Activated B cell treated with CpG ODN at 0.5 μM for 24 hours (primary cell): ENCODE results near the gene MRPL46. TPM values are rescaled to one million over a fixed set of nuclear protein-coding genes. Genes with fewer than 3 reads are reported as not detected.
"Not testable (repeated sequence)": the region's sequence is repeated elsewhere in the genome, so short reads cannot be mapped to it uniquely, and the experiment has no call there.

ENCODE experiments used
- ATAC-seq: fragments of 200-7000 bp; cut with Tn5 transposase; one replicate; pipeline ENCODE4 v1.10.0; 2021; ENCODE audit warnings: low read depth, mild to moderate bottlenecking, moderate library complexity
- CTCF ChIA-PET: fragments of 350-600 bp; sonication (Branson Sonifier 250); formaldehyde crosslinking; loops from one replicate; lab custom pipeline; 2021; ENCODE audit warnings: antibody characterized with exemption; lab: Charles Lee
- POLR2A ChIA-PET: fragments of 350-600 bp; sonication (Branson Sonifier 250); formaldehyde crosslinking; loops from one replicate; lab custom pipeline; 2021; ENCODE audit warnings: antibody characterized with exemption; lab: Charles Lee
- DNase-seq: peaks from one replicate; pipeline ENCODE4 v3.0.0; 2022
- H3K27ac Mint-ChIP-seq: one replicate; pipeline ENCODE4 v1.8.0; 2020; ENCODE audit warnings: mixed read lengths
- H3K27me3 Mint-ChIP-seq: one replicate; pipeline ENCODE4 v1.8.0; 2021; ENCODE audit warnings: mixed read lengths
- H3K36me3 Mint-ChIP-seq: one replicate; pipeline ENCODE4 v1.8.0; 2021; ENCODE audit warnings: low read depth, mixed read lengths
- H3K4me1 Mint-ChIP-seq: one replicate; pipeline ENCODE4 v1.8.0; 2021; ENCODE audit warnings: mixed read lengths
- H3K4me3 Mint-ChIP-seq: one replicate; pipeline ENCODE4 v1.8.0; 2020; ENCODE audit warnings: mild to moderate bottlenecking, mixed read lengths
- H3K9me3 Mint-ChIP-seq: one replicate; pipeline ENCODE4 v1.8.0; 2020; ENCODE audit warnings: mixed read lengths
- CTCF ChIP-seq: fragments of 200-600 bp; IDR thresholded peaks from one replicate; pipeline ENCODE4 v1.8.0; 2022; ENCODE audit warnings: antibody characterized with exemption, mild to moderate bottlenecking
- intact Hi-C: fragments of 100-400 bp; cut with micrococcal nuclease; formaldehyde crosslinking; loops from one replicate; pipeline ENCODE4 v1.15.1; 2024
- total RNA-seq: library from RNA; stranded (reverse); gene quantifications from 2 replicates; pipeline ENCODE4 v1.2.3, GENCODE V29; 2022

Gene MRPL46
- total RNA-seq, 1 donor from 2014 or later: 31.2 TPM

- intact Hi-C loops: no loop called here
- CTCF ChIA-PET: no interaction called here
- H3K36me3 Mint-ChIP-seq: peaks cover 3% of the 10 kb centered on the region
- no peak for ATAC-seq
- no peak overlapping the region for H3K27ac Mint-ChIP-seq
- no peaks in the 10 kb centered on the region for H3K4me1 Mint-ChIP-seq
- no peak for TF ChIP-seq CTCF
- H3K9me3 Mint-ChIP-seq: peaks cover 14% of the 10 kb centered on the region
- no peak for DNase-seq
- POLR2A ChIA-PET: no interaction called here
- H3K4me3 Mint-ChIP-seq: no peak overlapping the region
- peaks cover 18% of the 10 kb centered on the region for H3K27me3 Mint-ChIP-seq
These were observed 19.4 kb downstream of the MRPL46 start for GRCh38 chr15:88447741-88448140.

- ATAC-seq: no peak
- H3K27ac Mint-ChIP-seq: no peak overlapping the region
- no peak for DNase-seq
- peaks cover 21% of the 10 kb centered on the region for H3K27me3 Mint-ChIP-seq
- no peaks in the 10 kb centered on the region for H3K4me1 Mint-ChIP-seq
- peaks cover 3% of the 10 kb centered on the region for H3K36me3 Mint-ChIP-seq
- intact Hi-C loops: no loop called here
- CTCF ChIA-PET: no interaction called here
- no peak for TF ChIP-seq CTCF
- peaks cover 14% of the 10 kb centered on the region for H3K9me3 Mint-ChIP-seq
- POLR2A ChIA-PET: no interaction called here
- no peak overlapping the region for H3K4me3 Mint-ChIP-seq
These were observed 20.0 kb downstream of the MRPL46 start for GRCh38 chr15:88447206-88447605.

- intact Hi-C loops: no loop called here
- DNase-seq (no peak), ATAC-seq (no peak)
- ChIA-PET POLR2A (no interaction called here), CTCF (no interaction called here)
- TF ChIP-seq CTCF: no peak
- H3K36me3 Mint-ChIP-seq: peaks cover 3% of the 10 kb centered on the region
- H3K27me3 Mint-ChIP-seq: peaks cover 44% of the 10 kb centered on the region
- H3K4me3 Mint-ChIP-seq: no peak overlapping the region
- H3K27ac Mint-ChIP-seq: no peak overlapping the region
- H3K9me3 Mint-ChIP-seq: peaks cover 14% of the 10 kb centered on the region
- H3K4me1 Mint-ChIP-seq: no peaks in the 10 kb centered on the region
These were observed 26.0 kb downstream of the MRPL46 start for GRCh38 chr15:88441076-88441730.

- intact Hi-C loops: no loop called here
- peaks cover 14% of the 10 kb centered on the region for H3K9me3 Mint-ChIP-seq
- TF ChIP-seq CTCF: no peak
- peaks cover 3% of the 10 kb centered on the region for H3K36me3 Mint-ChIP-seq
- H3K27me3 Mint-ChIP-seq: peaks cover 44% of the 10 kb centered on the region
- no peak overlapping the region for H3K4me3 Mint-ChIP-seq
- POLR2A ChIA-PET: no interaction called here
- ATAC-seq (no peak), DNase-seq (no peak)
- CTCF ChIA-PET: no interaction called here
- no peaks in the 10 kb centered on the region for H3K4me1 Mint-ChIP-seq
- no peak overlapping the region for H3K27ac Mint-ChIP-seq
These were observed 27.2 kb downstream of the MRPL46 start for GRCh38 chr15:88440021-88440420.

GRCh38 chr15:88438181-88438580, 29.0 kb downstream of the MRPL46 start:
- Mint-ChIP-seq H3K9me3 (peaks cover under 1% of the 10 kb centered on the region), H3K4me1 (no peaks in the 10 kb centered on the region), H3K27ac (no peak overlapping the region), H3K27me3 (peaks cover 36% of the 10 kb centered on the region), H3K36me3 (no peaks in the 10 kb centered on the region), H3K4me3 (no peak overlapping the region)
- TF ChIP-seq CTCF: no peak
- ChIA-PET CTCF (no interaction called here), POLR2A (no interaction called here)
- intact Hi-C loops: no loop called here
- no peak for DNase-seq
- no peak for ATAC-seq

GRCh38 chr15:88434106-88434505, 33.1 kb downstream of the MRPL46 start:
- H3K9me3 Mint-ChIP-seq, DNase-seq, CTCF ChIA-PET, H3K4me1 Mint-ChIP-seq, intact Hi-C loops, POLR2A ChIA-PET, H3K36me3 Mint-ChIP-seq, ATAC-seq, H3K4me3 Mint-ChIP-seq, H3K27ac Mint-ChIP-seq: not testable (repeated sequence)
- peaks cover 19% of the 10 kb centered on the region for H3K27me3 Mint-ChIP-seq
